GM13977 (cell line): ENCODE measurements around the gene CNTNAP3.
"Not testable (repeated sequence)": the region's sequence is repeated elsewhere in the genome, so short reads cannot be mapped to it uniquely, and the experiment has no call there.

ENCODE experiments used
- DNase-seq: peaks from one replicate; pipeline ENCODE4 v3.0.0; 2012; ENCODE audit warnings: low spot score
- in situ Hi-C: fragments of 300-500 bp; cut with MboI; formaldehyde crosslinking; loops from one replicate; pipeline ENCODE4 v1.12.0; 2022; ENCODE audit warnings: low sequenced_read_pairs, low pct_unique_long_range_greater_than_20kb, mixed read lengths, inconsistent platforms; ENCODE audit not compliant: unreplicated experiment

CNTNAP3 gene

GRCh38 chr9:39287980-39288379, at the start of gene CNTNAP3:
CNTNAP3 (minus strand) TSS chr9:39288167; CDS start chr9:39288064, 103 bp downstream.
- DNase-seq, in situ Hi-C loops: not testable (repeated sequence)

GRCh38 chr9:39279995-39280394, 8.0 kb downstream of the CNTNAP3 start:
- DNase-seq, in situ Hi-C loops: not testable (repeated sequence)

- DNase-seq, in situ Hi-C loops: not testable (repeated sequence)
Measured at GRCh38 chr9:39242513-39242912, 45.5 kb downstream of the CNTNAP3 start.

- in situ Hi-C loops, DNase-seq: not testable (repeated sequence)
Measured at GRCh38 chr9:39232130-39232991, 55.6 kb downstream of the CNTNAP3 start.

GRCh38 chr9:39215976-39216375, 72.0 kb downstream of the CNTNAP3 start:
- in situ Hi-C loops, DNase-seq: not testable (repeated sequence)

GRCh38 chr9:39209773-39210172, 78.2 kb downstream of the CNTNAP3 start:
- in situ Hi-C loops, DNase-seq: not testable (repeated sequence)

- in situ Hi-C loops, DNase-seq: not testable (repeated sequence)
Measured at GRCh38 chr9:39206643-39207042, 81.3 kb downstream of the CNTNAP3 start.

- DNase-seq, in situ Hi-C loops: not testable (repeated sequence)
Measured at GRCh38 chr9:39205842-39206241, 82.1 kb downstream of the CNTNAP3 start.

GRCh38 chr9:39200412-39200811, 87.6 kb downstream of the CNTNAP3 start:
- DNase-seq, in situ Hi-C loops: not testable (repeated sequence)

- DNase-seq, in situ Hi-C loops: not testable (repeated sequence)
Measured at GRCh38 chr9:39198000-39198709, 89.8 kb downstream of the CNTNAP3 start.

- in situ Hi-C loops: not testable (repeated sequence)
Measured at GRCh38 chr9:39171370-39171769, 116.6 kb downstream of the CNTNAP3 start.

GRCh38 chr9:39157714-39158113, 130.3 kb downstream of the CNTNAP3 start:
- DNase-seq, in situ Hi-C loops: not testable (repeated sequence)

More at GRCh38 chr9:39171370-39171769, 116.6 kb downstream of the CNTNAP3 start:
- not testable (repeated sequence) for DNase-seq

GRCh38 chr9:39132826-39133552, 155.0 kb downstream of the CNTNAP3 start:
- DNase-seq, in situ Hi-C loops: not testable (repeated sequence)

- in situ Hi-C loops: not testable (repeated sequence)
Measured at GRCh38 chr9:39121401-39121800, 166.6 kb downstream of the CNTNAP3 start.

GRCh38 chr9:39111746-39112145, 176.2 kb downstream of the CNTNAP3 start:
- in situ Hi-C loops, DNase-seq: not testable (repeated sequence)

More at GRCh38 chr9:39121401-39121800, 166.6 kb downstream of the CNTNAP3 start:
- not testable (repeated sequence) for DNase-seq
